OCI-LY3 (cell line): ENCODE data around the gene KCNAB1.

Experiments used
- H2AFZ ChIP-seq: fragments of 200-600, 300-600 bp; shearing (Covaris generic); 2 replicates; pipeline ENCODE4 v1.6.0; 2014; ENCODE audit warnings: antibody characterized with exemption, low read depth, low read length
- H3K27ac ChIP-seq: fragments of 200-600, 300-600 bp; sonication (generic); 2 replicates; pipeline ENCODE4 v1.5.1; 2014; ENCODE audit warnings: mild to moderate bottlenecking, low read length, moderate library complexity, mixed read lengths
- H3K27me3 ChIP-seq: fragments of 200-600, 300-600 bp; sonication (generic); 2 replicates; pipeline ENCODE4 v1.6.1; 2014; ENCODE audit warnings: low read depth, low read length, mixed read lengths
- H3K36me3 ChIP-seq: fragments of 200-600, 300-600 bp; sonication (generic); replicated peaks from 2 replicates; pipeline ENCODE3; 2014; ENCODE audit warnings: low read depth, low read length, mixed read lengths
- H3K4me1 ChIP-seq: fragments of 300-600, 200-600 bp; sonication (generic); 2 replicates; pipeline ENCODE4 v1.6.1; 2014; ENCODE audit warnings: low read length, mixed read lengths
- H3K4me2 ChIP-seq: fragments of 200-600, 300-600 bp; sonication (generic); 2 replicates; pipeline ENCODE4 v1.6.1; 2014; ENCODE audit warnings: low read length, mixed read lengths
- H3K4me3 ChIP-seq: fragments of 300-600, 200-600 bp; sonication (generic); 2 replicates; pipeline ENCODE4 v1.5.1; 2014; ENCODE audit warnings: antibody characterized with exemption, mild to moderate bottlenecking, low read length, moderate library complexity
- H3K79me2 ChIP-seq: fragments of 300-600, 200-600 bp; shearing (Covaris generic); 2 replicates; pipeline ENCODE4 v1.6.1; 2014; ENCODE audit warnings: mild to moderate bottlenecking, low read length, mixed read lengths
- H3K9ac ChIP-seq: fragments of 300-600, 200-600 bp; shearing (Covaris generic); 2 replicates; pipeline ENCODE4 v1.6.0; 2014; ENCODE audit warnings: mild to moderate bottlenecking, low read length, moderate library complexity
- H3K9me3 ChIP-seq: fragments of 200-600, 300-600 bp; shearing (Covaris generic); 2 replicates; pipeline ENCODE4 v1.6.1; 2014; ENCODE audit warnings: low read length, mixed read lengths; ENCODE audit not compliant: insufficient read depth
- H4K20me1 ChIP-seq: fragments of 200-600, 300-600 bp; sonication (generic); 2 replicates; pipeline ENCODE4 v1.6.1; 2016; ENCODE audit warnings: low read length, mixed read lengths; ENCODE audit not compliant: insufficient read depth
- EZH2phosphoT487 ChIP-seq: fragments of 200-600 bp; shearing (Covaris generic); IDR thresholded peaks from 2 replicates; pipeline ENCODE4 v1.6.1; 2018; ENCODE audit warnings: antibody characterized with exemption, mixed run types, low read depth
- TF ChIP-seq, protein P1 (sequence below): fragments of 200-600, 300-600 bp; sonication (generic); IDR thresholded peaks from 2 replicates; pipeline ENCODE4 v1.5.1; 2014; ENCODE audit warnings: antibody characterized with exemption, low read length, low read depth

The KCNAB1 gene

DNA sequence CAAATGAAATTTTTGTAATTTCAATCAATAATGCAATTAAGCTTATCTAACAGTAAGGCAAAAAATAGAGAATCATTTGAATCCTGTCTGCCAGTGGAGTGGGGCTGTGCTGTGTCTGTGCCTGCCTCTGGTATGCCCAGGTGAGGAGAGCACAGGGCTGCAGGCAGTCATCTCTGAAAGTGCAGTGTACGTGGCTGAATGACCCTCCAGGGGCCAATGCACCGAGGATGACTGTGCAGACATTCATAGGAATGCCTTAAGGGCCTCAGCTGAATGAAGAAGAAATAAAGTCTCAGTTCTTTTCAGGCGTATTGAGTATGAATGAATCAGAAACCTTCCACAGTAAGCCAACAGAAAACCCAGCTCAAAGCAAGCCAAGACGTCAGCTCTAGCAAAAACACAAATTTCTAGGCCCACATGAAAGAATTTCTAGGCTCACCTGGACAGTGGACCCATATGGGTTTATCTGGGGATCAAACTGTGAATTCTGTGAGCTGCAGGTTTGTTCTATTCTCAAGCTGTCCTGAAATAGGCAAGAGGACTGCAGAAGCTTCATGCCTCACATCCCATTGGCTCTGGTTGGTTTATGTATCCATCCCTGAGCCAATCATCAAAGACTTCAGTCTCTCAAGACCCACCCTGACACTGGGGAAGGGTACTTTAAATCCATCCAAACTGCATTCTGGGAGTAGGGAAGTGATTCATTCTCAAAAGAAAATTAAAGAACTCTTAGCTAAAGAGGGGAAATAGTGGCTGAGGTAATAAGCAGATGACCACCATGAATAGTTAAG is 311.2 kb downstream of the KCNAB1 start:
- Histone ChIP-seq H3K4me2 (no peak overlapping the region), H2AFZ (no peak overlapping the region), H3K27ac (no peak overlapping the region), H3K36me3 (no peaks in the 10 kb centered on the region), H3K9ac (no peak overlapping the region), H3K4me3 (no peak overlapping the region), H3K79me2 (no peaks in the 10 kb centered on the region), H3K9me3 (no peaks in the 10 kb centered on the region), H3K4me1 (no peaks in the 10 kb centered on the region), H4K20me1 (no peaks in the 10 kb centered on the region), H3K27me3 (peaks cover 24% of the 10 kb centered on the region)
- TF ChIP-seq EZH2phosphoT487 = no peak
- TF ChIP-seq, protein P1, sequence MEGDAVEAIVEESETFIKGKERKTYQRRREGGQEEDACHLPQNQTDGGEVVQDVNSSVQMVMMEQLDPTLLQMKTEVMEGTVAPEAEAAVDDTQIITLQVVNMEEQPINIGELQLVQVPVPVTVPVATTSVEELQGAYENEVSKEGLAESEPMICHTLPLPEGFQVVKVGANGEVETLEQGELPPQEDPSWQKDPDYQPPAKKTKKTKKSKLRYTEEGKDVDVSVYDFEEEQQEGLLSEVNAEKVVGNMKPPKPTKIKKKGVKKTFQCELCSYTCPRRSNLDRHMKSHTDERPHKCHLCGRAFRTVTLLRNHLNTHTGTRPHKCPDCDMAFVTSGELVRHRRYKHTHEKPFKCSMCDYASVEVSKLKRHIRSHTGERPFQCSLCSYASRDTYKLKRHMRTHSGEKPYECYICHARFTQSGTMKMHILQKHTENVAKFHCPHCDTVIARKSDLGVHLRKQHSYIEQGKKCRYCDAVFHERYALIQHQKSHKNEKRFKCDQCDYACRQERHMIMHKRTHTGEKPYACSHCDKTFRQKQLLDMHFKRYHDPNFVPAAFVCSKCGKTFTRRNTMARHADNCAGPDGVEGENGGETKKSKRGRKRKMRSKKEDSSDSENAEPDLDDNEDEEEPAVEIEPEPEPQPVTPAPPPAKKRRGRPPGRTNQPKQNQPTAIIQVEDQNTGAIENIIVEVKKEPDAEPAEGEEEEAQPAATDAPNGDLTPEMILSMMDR = no peak

DNA sequence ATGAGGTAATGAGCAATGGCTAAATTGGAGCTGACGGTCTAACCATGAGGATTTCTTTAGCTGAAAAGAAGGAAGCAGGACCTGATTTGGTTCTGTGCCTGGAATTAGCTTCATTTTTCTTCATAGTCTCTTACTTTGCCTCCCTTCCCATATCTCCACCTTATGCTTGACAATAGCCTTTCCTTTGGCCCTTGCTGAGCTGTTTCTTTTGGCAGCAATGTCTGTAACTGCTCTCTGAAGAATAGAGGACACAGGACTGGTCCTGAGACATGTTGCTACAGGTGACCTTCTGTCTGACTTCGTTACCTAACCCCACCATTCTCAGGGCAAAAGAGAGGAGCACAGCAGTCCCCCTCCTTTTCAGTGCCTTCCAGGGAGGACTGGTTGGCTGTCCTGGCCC is 312.2 kb downstream of the KCNAB1 start:
- Histone ChIP-seq H3K4me3 (no peak overlapping the region), H4K20me1 (no peaks in the 10 kb centered on the region), H3K9me3 (no peaks in the 10 kb centered on the region), H3K79me2 (no peaks in the 10 kb centered on the region), H3K27me3 (peaks cover 24% of the 10 kb centered on the region), H3K27ac (no peak overlapping the region), H3K4me2 (no peak overlapping the region), H3K4me1 (no peaks in the 10 kb centered on the region), H3K36me3 (no peaks in the 10 kb centered on the region), H2AFZ (no peak overlapping the region), H3K9ac (no peak overlapping the region)
- TF ChIP-seq, protein P1 = no peak

DNA sequence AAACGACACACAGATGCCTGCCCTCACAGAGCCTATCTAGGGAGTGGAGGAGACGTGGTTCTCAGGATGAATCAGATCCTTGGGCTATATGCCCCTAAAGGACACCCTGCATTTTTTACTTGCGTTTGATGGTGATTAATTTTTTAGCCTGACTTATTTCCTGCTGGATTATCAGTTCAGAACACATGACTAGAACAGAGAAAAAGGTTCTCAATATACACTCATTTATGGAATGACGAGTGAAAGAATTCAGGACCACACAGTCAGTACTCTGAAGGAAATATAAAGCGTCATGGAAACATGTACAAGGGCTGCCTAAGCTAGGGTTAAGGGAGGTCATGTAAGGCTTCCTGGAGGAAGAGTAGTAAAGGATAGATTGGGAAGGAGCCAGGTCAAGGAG is 312.8 kb downstream of the KCNAB1 start:
- H3K27ac ChIP-seq = no peak overlapping the region
- H4K20me1 ChIP-seq = no peaks in the 10 kb centered on the region
- no peaks in the 10 kb centered on the region for H3K79me2 ChIP-seq
- no peak overlapping the region for H3K4me2 ChIP-seq
- no peak overlapping the region for H3K9ac ChIP-seq
- TF ChIP-seq EZH2phosphoT487 = no peak
- TF ChIP-seq, protein P1 = no peak
- H3K36me3 ChIP-seq = no peaks in the 10 kb centered on the region
- H2AFZ ChIP-seq = no peak overlapping the region
- no peaks in the 10 kb centered on the region for H3K4me1 ChIP-seq
- no peak overlapping the region for H3K4me3 ChIP-seq
- peaks cover 24% of the 10 kb centered on the region for H3K27me3 ChIP-seq
- no peaks in the 10 kb centered on the region for H3K9me3 ChIP-seq

DNA sequence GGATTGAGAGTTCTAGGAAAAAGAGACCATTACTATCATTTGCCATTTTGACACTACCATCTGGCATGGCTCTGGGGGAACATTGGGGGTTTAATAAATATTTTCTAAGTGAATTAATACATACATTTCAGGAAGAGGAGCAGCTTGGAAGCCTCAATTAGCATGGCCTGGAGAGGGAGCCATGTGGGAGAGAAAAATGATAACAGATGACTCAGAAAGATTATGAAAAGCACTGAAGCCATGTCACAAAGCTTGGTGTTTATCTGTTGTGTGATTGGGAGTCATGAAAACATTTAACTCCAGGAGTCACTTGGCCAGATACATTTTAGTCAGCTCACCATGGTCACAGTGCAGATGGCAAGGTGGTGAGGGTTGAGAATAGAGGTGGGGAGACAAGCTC is 313.5 kb downstream of the KCNAB1 start:
- H3K9ac ChIP-seq = no peak overlapping the region
- H3K9me3 ChIP-seq = no peaks in the 10 kb centered on the region
- no peaks in the 10 kb centered on the region for H3K36me3 ChIP-seq
- H3K79me2 ChIP-seq = no peaks in the 10 kb centered on the region
- no peaks in the 10 kb centered on the region for H3K4me1 ChIP-seq
- no peak overlapping the region for H2AFZ ChIP-seq
- H3K27ac ChIP-seq = no peak overlapping the region
- no peak overlapping the region for H3K4me2 ChIP-seq
- peaks cover 24% of the 10 kb centered on the region for H3K27me3 ChIP-seq
- H4K20me1 ChIP-seq = no peaks in the 10 kb centered on the region
- H3K4me3 ChIP-seq = no peak overlapping the region
- TF ChIP-seq, protein P1 = no peak
- no peak for TF ChIP-seq EZH2phosphoT487
